Middle frontal gyrus (tissue), 1 donor: ENCODE measurements around the gene POU5F1.

Source experiments
- DNase-seq: peaks from one replicate; pipeline ENCODE4 v3.0.0-alpha.2; 2015; ENCODE audit warnings: low spot score; ENCODE audit errors: extremely low spot score

POU5F1 gene

DNA sequence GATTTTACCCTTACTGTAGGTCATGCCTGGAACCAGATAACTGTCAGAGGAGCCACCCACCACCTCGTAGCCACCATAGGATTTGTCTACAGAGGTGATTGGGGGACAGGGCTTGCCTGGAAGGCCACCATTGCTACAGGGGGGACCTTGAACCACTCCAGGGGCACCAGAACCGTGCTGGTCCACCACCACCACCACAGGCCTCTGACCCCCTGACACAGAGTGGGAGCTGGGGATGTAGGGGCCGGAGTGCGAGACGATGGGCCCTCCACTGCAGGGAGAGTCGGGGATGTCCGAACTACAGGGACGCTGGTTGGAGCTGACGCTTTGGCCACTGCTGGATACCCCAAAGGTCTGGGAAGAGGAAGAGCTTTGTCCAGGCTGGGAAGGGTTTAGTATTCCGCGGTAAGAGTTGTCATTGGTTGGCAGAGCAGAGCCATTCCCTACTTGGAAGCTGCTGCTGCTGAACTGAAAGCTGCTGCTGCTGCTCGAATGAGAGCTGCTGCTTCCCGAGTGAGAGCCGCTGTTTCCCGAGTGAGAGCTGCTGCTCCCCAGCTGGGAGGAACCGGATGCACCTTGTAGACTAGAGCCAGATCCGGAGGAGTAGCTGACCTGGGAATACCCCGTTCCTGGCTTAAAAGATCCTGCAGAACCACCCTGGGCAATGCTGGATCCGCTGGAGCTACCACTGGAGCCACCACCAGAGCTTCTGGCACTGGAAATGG lies 53.7 kb downstream of the POU5F1 start:
- no peak for DNase-seq

DNA sequence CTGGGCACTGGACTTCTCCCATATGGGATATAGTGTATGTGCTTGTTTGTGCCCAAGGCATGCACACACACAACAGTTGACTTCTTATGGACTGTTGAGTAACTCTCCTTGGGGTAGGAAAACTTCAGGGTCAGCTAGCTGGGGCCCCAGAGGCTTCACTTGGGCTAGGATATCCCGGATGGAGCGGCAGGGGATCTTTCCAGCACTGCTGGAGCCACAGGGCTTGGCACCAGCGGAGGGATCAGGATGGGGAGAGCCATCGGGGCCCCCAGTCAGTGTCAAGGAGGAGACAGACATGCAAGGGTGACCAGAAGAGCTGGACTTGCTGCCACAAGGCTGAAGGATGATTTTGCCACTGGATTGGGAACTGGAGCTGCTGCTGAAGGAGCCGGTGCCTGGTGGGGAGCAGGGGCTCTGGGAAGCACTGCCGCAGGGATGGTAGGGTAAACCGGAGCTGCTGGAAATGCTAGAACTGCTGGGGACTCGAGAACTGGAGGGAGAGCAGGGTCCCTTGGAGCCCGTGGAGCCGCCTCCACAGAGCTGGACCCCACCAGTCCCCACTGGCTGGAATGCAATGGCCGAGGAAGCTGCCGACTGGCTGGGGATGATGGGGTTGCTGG lies 54.4 kb downstream of the POU5F1 start:
- no peak for DNase-seq

DNA sequence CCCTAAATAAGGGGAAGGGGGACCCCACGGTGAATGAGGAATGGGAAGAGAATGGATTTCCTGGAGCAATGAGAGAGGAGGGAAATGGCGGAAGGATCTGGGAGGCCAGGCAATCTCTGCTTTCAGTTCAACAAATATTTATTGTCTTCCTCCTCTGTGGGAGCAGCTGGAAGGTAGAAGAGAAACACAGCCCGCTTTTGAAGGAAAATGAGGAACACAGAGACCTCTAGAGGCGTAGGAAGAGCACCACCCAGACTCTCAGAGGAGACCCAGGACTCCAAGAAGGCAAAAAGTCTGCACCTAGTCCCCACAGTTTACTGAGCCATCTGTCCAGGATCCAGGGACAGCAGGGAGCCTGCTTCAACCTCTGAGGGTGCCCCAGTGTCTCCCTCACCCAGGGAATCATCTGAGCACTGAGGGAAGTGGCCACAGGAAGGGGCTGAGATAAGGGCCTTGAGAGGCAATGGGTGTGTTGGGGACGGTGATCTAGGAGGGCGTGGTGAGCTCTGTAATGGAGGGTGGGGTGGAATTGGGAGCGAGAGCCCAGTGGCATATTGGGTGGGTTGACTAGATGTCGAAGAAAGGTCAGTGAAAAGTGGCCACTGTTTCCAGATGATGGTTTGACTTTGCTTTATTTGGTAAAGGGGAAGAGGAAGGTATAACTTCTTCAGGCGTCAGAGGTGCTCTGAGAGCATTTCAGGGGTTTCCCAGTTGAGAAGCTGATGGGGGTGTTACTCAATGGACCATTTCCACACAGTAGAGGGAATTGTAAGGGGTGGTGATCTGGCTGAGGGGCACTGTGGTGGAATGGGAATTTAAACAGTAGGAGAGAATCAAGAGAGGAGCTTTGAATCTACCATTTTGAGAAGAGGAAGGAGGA lies 55.3 kb downstream of the POU5F1 start:
- no peak for DNase-seq

DNA sequence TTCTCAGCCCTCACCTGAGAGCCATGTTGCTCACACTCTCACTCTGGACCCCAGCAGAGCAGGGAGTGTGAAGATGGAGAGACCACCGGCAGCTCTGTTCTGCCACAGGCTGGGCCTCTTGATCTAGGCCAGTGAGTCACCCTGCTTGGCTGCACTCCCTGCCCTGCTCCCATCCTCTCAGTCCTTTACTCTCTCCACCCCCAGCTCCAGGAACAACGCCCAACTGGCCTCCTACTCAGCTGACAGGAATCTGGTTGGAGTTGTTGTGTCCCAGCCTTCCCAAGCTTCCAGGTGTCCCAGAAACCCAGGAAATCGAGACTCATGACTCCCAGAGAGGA lies 56.0 kb downstream of the POU5F1 start, which contains the start of gene PSORS1C1:
Gene PSORS1C1 (plus strand): TSS at position 260 of the 338 bp plus-strand sequence. CDS start 14,833 bp downstream, outside the sequence.
- no peak for DNase-seq
